ENCODE measurements around the gene TIAL1. TPM values are rescaled to one million over a fixed set of nuclear protein-coding genes. Genes with fewer than 3 reads are reported as not detected.
A peak's percentile ranks its signal among the peaks of the same experiment; 100 is the strongest.

TIAL1 gene
- total and polyA plus RNA-seq, 10 of the 15 experiments (the other 5 are each of a cell fraction or from before 2014, with no cell fraction given), result 26.0 to 159 (median 62.8) TPM

DNA sequence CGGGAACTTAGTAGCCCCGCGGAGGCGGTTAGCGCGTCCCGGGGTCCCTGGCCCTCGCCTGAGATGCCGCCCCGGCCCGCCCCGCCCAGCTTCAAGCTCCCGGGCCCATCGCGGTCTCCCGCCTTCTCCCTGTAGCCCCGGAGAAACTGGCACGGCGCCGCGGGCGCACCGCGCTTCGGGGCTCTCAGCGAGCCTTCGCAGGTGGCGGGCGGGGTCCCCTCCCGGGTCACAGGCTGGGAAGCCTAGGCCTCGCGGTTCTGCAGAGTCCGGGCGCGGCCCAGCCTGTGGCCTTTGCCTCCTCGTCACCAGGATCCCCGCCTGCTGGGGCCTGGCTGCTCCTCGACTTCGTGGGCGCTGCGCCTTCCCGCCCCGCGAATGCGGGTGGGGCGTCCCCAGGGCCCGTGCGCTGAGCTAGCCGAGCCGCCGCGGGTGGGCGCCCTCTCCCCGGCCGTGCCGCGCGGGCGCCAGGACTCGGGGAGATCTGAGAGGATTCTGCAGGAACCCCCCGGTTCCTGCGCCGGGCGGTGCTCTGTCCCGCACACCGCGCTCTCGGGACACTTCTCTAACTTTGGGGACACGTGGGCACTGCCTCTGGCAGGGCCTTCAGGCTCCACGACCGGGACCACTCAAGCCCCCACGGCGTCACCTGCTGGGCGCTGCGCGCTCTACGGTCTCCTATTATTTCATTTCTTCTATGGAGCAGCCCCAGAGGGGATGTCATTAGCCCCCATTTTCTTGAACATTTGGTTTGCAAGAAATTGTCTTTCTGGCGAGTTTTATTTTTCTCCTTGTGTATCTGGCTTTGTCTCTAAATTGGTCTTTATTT lies 53.6 kb downstream of the TIAL1 start (continued):
- TF ChIP-seq E4F1 (IDR thresholded peaks at IDR 0.05; ENCODE audit: borderline replicate concordance, partially characterized antibody), result no peak
- TF ChIP-seq POLR2AphosphoS5 (IDR thresholded peaks at IDR 0.05; ENCODE audit: low read length), result 0 out of 2 replicates have a peak, but pooled peaks have one; percentile 6
- no peak for TF ChIP-seq CHD2 (IDR thresholded peaks at IDR 0.05; ENCODE audit: borderline replicate concordance, low read depth, low read length)
- 0 out of 2 replicates have a peak, but pooled peaks have one; percentile 36 for TF ChIP-seq ZNF217 (IDR thresholded peaks at IDR 0.05)
- no peak for TF ChIP-seq YBX1 (IDR thresholded peaks at IDR 0.05)
- TF ChIP-seq TAF1 (IDR thresholded peaks at IDR 0.05; ENCODE audit: borderline replicate concordance, low read depth, low read length), result peak; percentile 14; the same call in 1 of the 2 replicates
- TF ChIP-seq ZBED1 (IDR thresholded peaks at IDR 0.05; ENCODE audit: borderline replicate concordance), result no peak
- TF ChIP-seq MEF2A (IDR thresholded peaks at IDR 0.05; ENCODE audit: insufficient read depth, low read depth, low read length), result no peak
- TF ChIP-seq, protein P1, sequence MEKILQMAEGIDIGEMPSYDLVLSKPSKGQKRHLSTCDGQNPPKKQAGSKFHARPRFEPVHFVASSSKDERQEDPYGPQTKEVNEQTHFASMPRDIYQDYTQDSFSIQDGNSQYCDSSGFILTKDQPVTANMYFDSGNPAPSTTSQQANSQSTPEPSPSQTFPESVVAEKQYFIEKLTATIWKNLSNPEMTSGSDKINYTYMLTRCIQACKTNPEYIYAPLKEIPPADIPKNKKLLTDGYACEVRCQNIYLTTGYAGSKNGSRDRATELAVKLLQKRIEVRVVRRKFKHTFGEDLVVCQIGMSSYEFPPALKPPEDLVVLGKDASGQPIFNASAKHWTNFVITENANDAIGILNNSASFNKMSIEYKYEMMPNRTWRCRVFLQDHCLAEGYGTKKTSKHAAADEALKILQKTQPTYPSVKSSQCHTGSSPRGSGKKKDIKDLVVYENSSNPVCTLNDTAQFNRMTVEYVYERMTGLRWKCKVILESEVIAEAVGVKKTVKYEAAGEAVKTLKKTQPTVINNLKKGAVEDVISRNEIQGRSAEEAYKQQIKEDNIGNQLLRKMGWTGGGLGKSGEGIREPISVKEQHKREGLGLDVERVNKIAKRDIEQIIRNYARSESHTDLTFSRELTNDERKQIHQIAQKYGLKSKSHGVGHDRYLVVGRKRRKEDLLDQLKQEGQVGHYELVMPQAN (conservative IDR thresholded peaks at IDR 0.05), result peak; percentile 72
- TF ChIP-seq CEBPZ (IDR thresholded peaks at IDR 0.05; ENCODE audit: low read depth, low read length), result no peak
- 0 out of 2 replicates have a peak, but pooled peaks have one; percentile 5 for TF ChIP-seq RCOR1 (conservative IDR thresholded peaks at IDR 0.05; ENCODE audit: low read depth, low read length)
- no peak for TF ChIP-seq SREBF1 (IDR thresholded peaks at IDR 0.05; ENCODE audit: low read length)
- peak; percentile 23; the same call in 1 of the 2 replicates for TF ChIP-seq RAD51 (IDR thresholded peaks at IDR 0.05)
- no peak for TF ChIP-seq SRF (IDR thresholded peaks at IDR 0.05; ENCODE audit: low read depth in 2 of 2, low read length in 2 of 2)
- no peak for TF ChIP-seq IRF3 (IDR thresholded peaks at IDR 0.05)
- TF ChIP-seq CHD1 (IDR thresholded peaks at IDR 0.05; ENCODE audit: low read depth, low read length), result no peak
